GM20431 (cell line): ENCODE data around the gene GALNT18.

Experiments used
- in situ Hi-C: fragments of 300-500 bp; cut with MseI, MboI; formaldehyde crosslinking; loops from one replicate; pipeline ENCODE4 v1.15.0; 2020; ENCODE audit warnings: low sequenced_read_pairs; ENCODE audit not compliant: unreplicated experiment

The GALNT18 gene

DNA sequence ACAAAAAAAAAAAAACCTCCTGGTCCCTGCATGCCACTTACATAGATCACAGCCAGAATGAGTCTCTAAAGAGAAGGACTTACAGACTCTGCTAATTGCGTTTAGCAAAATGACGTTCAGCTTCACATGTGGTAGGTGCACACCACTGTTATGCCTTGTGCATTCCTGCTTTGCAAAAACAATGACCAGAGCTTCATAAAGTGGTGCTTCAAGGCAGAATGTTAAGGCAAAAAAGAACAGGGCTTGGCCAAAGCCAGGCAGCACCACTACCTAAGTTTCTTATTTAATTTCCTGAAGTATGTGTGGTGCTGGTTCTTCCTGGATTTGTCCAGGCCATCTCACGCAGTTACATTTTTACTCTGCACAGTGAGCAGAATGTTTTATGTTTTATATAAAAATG is 85.2 kb downstream of the GALNT18 start:
- in situ Hi-C loops, result no loop called here

GRCh38 chr11:11535611-11536010 is 86.2 kb downstream of the GALNT18 start:
- in situ Hi-C loops, result no loop called here

GRCh38 chr11:11534981-11535380 is 86.8 kb downstream of the GALNT18 start:
- in situ Hi-C loops, result no loop called here

- in situ Hi-C loops, result no loop called here
Measured at GRCh38 chr11:11533751-11534150, 88.1 kb downstream of the GALNT18 start.

DNA sequence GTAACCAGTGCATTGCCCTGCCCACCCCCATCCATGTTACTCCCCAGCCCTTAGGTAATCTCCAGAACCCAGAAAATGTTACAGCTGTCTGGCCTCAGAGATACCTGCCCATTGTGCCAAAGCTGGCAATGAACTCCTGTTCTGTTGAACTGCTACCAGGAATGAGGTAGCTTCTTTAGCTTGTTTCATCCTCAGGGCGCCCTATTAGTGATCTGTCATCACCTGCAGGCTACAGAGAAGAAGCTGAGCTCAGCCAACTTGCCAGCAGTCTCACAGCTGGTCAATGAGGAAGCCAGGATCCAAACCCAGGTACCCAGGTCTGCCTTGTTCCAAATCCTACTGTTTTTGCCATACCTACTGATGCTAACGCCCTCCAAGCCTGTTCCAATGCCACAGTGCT is 88.7 kb downstream of the GALNT18 start:
- in situ Hi-C loops, result no loop called here

DNA sequence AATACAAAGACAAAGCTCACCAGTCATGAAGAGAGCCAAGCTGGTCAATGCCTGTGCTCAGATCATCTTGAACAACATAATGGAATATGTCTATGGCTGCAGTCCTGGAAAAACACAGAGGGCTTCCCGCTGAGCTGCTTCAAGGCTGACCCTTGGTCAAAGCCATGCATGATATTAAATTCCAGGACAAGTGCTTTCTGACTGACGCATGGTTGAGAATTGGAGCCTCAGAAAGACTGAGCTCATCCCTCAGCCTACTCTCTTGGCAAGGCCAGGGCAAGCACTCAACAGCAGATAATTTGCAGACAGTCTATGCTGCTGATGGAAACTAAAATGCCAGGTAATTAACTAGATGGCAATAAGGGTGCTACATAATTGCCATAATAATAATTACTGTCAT is 89.2 kb downstream of the GALNT18 start:
- in situ Hi-C loops, result no loop called here

DNA sequence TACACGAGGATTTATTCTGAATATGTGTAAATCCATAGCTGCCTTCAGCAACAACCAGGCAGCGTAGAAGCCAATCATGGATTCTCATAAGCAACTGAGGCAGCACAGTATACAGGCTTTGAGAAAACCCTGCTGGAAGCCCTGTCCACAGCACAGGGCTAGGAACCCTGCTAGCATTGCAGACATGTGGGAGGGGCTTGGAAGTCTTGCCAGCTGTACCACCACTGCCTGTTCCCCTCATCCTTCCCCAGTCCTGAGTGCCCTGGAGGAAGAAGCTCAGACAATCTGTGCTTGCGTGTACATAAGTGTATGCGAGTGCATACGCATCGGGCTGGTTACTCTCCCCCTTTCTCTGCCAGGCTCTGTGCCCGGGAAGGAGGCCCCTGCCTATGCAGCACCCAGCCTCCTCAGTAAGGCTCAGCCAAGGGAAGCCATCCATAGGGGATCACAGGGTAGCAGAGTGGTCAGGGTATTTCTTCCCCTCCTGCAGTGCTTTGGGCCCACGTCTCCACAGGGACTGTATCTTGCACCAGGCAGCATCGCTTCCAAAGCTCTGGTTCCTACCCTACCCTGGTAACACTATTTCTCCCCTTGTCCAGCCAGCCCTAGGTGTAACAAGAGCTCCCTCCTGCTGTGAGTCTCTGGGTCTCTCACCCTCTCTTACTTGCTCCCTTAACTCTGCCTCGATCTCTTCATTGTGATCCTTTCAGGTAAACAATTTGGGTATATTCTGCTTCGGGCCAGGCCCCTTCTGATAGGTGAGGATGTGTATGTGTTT is 90.5 kb downstream of the GALNT18 start:
- in situ Hi-C loops, result no loop called here

DNA sequence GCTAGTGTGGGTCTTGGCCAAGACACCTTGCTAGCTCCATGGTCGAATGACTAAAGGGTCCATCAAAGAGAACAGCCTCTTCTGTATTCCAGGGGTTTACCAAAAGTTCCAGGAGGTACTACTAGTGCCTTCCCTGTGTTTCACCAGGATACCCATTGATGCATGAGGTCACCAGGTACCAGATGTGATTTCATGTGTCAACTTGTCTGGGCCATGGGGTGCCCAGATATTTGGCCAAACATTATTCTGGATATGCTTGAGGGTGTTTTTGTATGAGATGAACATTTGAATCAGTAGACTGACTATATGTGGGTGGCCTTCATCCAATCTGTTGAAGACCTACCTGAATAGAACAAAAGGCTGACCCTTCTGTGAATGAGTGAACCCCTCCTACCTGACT is 92.8 kb downstream of the GALNT18 start:
- in situ Hi-C loops, result no loop called here

DNA sequence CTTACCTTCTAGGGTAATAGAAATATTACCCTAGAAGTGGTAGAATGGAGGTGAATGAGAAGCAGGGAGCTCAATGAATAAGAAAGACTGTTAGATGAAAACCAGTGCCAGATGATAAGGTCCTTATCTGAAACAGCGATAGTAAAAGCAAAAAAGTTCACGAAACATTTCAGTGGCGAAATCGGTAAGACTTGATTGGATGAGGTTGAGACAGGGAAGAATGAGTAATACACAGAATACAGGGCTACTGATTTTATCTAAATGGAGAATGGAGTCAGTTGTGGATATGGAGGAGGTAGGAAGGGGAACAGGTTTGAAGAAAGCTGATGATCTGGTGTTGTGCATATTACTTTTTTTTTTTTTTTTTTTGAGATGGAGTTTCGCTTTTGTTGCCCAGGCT is 96.5 kb downstream of the GALNT18 start:
- in situ Hi-C loops, result no loop called here

DNA sequence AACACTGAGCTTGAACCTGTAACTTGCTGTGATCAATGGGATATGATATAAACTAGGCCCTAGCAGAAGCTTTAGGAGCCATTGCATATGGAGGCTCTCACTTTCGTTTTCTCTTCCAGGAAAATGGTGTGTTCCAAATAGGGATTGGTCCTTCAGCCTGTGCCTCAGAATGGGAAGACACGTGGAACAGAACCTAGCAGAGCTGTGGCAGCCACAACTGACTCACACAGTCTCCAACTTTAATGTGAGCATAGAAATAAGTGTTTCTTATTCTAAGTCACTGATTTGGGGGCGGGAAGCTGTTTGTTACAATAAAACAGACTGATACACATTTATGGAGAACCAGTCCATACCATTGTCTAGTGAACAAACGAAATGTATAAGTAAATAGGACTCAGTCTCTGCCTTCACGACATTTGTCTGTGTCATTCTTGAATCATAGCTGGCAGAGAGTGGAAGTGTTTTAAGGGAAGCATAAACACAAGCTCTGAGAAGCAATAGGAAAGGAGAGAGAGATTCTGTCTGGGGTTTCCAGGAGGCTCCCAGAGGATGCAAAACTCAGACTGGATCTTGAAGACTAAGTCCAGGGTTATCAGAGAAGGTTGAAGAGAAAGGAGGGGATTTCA is 97.3 kb downstream of the GALNT18 start:
- in situ Hi-C loops, result no loop called here

DNA sequence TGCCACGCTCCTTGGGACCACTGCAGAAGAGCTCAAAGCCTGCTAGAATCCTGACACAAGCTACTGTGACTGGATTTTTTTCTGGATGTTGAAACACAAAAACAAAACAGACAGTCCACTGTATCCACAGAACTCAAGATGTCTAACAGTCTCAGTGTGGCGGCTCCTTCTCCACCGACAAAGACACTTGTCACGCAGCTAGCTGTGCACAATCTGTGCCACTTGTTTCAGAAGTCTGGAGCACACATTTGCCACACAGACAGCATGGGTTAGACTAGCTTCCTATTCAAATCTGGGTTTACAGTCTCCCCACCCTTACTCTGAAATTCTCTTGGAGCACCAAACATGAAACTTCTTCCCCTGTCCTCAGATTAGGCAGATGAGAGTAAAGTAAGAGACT is 99.2 kb downstream of the GALNT18 start:
- in situ Hi-C loops, result no loop called here

DNA sequence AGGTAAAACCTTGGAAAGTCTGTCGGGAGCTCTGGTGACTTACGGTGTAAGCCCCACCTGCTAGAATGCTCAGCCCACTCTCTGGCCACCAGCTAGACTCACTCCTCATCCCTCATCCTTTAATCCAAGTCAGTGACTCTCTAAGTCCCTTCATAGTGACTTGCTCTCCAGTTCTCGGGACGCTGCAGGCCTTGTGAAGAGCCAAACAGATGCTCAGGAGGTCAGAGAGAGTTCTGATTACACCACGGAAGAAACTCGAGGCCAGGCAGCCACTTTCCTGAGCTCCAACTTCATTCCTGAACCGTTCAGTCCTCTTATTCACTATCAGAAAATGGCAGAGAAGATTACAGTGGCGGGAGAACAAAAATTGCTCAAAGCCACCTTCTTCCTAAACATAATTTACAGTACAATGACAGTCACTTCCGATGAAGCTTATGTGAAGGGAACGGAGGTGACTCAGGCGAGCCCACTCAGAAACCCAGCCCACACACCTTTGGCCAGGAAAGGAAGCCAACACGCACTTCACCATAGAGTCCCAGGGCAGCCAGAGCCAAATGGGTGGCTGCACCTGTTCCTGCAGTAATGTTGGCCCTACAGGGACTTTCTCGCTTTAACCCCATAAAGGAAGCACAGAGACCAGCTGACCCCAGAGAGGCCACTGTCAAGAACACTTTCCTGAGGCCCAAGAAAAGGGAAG is 100.4 kb downstream of the GALNT18 start:
- in situ Hi-C loops, result no loop called here

DNA sequence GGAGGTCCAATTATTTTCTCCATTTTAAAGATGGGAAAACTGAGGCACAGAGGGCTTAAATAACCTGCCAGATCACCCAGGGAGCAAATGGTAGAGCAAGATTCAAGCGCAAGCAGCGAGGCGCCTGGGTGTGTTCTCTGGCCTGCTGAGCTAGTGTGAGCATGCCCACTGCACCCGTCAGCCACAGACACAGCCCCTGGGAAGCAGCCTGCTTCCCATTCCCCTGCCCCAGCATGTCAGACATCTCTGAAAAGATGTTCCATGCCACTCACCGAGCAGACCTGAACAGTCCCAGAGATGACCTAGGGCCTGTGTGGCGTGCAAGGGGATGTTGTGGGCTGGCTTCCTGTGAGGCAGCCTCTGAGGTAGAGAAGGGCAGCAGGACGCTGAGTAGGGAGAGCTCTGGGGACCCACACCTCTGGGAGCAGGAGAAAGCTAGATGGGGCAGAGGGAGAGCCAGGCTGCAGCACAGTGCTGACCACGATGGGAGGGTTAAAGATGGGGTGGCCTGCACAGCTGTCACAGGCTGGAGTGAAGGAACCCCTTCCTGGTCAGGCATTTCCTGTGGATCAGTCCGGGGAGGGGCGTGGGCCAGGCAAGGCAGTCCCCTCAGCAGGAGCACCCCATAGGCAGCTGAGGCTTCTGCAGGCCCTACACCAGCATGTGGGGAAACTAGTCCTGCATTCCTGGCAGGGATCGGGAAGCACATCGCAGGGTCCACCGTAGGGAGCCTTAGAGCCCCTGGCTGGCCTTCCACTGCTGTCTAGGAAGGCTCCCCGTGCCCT is 101.4 kb downstream of the GALNT18 start:
- in situ Hi-C loops, result no loop called here

- in situ Hi-C loops, result no loop called here
Measured at GRCh38 chr11:11519184-11519583, 102.6 kb downstream of the GALNT18 start.

DNA sequence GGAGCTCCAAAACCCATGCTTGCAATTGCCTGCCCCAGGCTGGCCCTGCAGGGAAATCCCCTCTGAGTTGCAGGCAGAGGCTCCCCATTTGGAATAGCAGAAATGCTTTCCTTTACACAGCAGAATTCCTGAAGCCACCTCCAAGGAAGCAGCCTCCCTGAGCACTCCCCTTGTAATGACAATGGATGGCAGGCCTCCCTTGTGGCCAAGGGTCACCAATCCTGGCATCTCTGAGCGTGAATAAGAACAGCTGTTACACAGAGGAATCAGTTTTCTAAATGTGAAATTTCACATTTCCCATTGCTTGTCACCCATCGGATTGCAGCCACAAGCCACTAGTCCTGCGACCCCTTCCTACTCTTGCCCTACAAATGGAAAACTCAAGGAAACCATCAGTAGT is 107.6 kb downstream of the GALNT18 start:
- in situ Hi-C loops, result no loop called here

GRCh38 chr11:11513422-11513821 is 108.4 kb downstream of the GALNT18 start:
- in situ Hi-C loops, result no loop called here

DNA sequence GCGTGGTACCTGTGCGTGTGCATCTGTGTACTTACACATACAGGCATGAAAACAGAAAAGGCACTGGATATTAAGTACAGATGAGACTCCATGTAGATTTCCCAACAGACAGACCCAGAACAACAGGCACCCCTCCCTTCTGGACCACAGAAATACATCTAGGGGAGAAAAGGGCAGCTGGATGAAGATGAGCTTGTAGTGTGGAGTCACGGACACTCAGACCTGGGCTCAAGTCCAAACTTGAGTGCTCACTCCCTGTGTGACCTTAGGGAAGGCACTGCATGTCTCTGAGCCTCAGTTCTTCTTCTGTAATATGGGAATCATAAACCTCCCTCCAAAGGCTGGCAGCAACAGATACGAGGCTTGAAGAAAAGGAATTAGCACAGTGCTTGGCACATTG is 108.9 kb downstream of the GALNT18 start:
- in situ Hi-C loops, result no loop called here

GRCh38 chr11:11512502-11512901 is 109.3 kb downstream of the GALNT18 start:
- in situ Hi-C loops, result no loop called here

- in situ Hi-C loops, result no loop called here
Measured at GRCh38 chr11:11512090-11512489, 109.7 kb downstream of the GALNT18 start.

- in situ Hi-C loops, result no loop called here
Measured at GRCh38 chr11:11510939-11511338, 110.9 kb downstream of the GALNT18 start.

DNA sequence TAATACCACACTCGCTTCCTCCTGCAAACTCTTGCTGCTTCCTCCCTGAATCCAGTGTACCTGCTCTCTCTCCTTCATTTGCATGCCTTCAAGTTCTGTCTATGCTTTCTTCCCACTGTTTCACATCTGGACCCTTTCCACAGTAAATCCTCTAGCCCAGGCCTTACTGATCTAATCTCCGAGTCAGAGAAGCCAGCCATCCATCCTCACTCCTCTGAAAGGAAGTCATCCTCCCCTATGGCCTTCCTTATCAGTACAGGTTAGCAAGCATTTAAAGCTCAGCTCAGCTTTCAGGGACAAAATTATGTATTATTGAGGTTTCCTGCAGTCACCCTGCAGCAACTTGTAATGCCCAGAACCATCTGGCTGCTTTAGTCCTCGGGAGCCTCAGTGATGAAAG is 116.1 kb downstream of the GALNT18 start:
- in situ Hi-C loops, result no loop called here
